ENCODE results near the gene CSMD2. TPM values are rescaled to one million over a fixed set of nuclear protein-coding genes. Genes with fewer than 3 reads are reported as not detected.

Gene CSMD2
- total and polyA plus RNA-seq, 2 donors from 2014 or later, result 0.47 TPM; not detected in 1

DNA sequence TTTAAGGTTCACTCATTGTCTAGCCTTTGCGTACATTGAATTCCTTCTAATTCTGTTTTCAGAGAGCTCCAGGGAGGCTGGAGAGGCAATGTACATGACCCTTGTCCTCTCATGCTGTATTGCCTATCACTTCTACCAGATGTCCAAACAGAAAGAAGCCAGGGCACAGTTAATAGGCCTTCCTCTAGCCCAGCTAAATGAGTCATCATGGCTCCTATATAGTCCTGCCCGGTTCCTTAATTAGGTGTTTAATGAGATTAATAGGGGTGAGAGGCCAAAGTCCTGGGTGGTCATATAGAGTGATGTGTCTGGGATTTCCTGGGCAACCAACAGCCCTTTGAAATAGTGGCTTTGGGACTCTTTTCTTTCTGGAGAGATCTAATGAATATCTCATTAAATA lies 616.3 kb downstream of the CSMD2 start:
- peaks cover 0 to 19% (median 0%) of the 10 kb centered on the region in 3 donors for H3K9me3 ChIP-seq (ENCODE audit: control insufficient read depth in 2 of 3, insufficient read depth in 1 of 3, low read length in 3 of 3)
- H3K36me3 ChIP-seq (ENCODE audit: control insufficient read depth in 2 of 3, insufficient read depth in 3 of 3, low read length in 3 of 3), result no peaks in the 10 kb centered on the region
- no peak overlapping the region for H3K4me3 ChIP-seq (ENCODE audit: low read length in 3 of 3)
- DNase-seq (no peak), FAIRE-seq (no peak)
- H3K9ac ChIP-seq (ENCODE audit: low read length in 3 of 3), result no peak overlapping the region
- no peak overlapping the region for H3K27ac ChIP-seq (ENCODE audit: low read depth in 2 of 2, low read length in 2 of 2)
- no peaks in the 10 kb centered on the region for H3K4me1 ChIP-seq (ENCODE audit: control insufficient read depth in 2 of 3, insufficient read depth in 2 of 3, low read depth in 1 of 3, low read length in 3 of 3)
- TF ChIP-seq, protein P1, sequence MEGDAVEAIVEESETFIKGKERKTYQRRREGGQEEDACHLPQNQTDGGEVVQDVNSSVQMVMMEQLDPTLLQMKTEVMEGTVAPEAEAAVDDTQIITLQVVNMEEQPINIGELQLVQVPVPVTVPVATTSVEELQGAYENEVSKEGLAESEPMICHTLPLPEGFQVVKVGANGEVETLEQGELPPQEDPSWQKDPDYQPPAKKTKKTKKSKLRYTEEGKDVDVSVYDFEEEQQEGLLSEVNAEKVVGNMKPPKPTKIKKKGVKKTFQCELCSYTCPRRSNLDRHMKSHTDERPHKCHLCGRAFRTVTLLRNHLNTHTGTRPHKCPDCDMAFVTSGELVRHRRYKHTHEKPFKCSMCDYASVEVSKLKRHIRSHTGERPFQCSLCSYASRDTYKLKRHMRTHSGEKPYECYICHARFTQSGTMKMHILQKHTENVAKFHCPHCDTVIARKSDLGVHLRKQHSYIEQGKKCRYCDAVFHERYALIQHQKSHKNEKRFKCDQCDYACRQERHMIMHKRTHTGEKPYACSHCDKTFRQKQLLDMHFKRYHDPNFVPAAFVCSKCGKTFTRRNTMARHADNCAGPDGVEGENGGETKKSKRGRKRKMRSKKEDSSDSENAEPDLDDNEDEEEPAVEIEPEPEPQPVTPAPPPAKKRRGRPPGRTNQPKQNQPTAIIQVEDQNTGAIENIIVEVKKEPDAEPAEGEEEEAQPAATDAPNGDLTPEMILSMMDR (IDR thresholded peaks at IDR 0.05; ENCODE audit: borderline replicate concordance, extremely low read depth, insufficient read depth), result no peak
- no peaks in the 10 kb centered on the region for H3K27me3 ChIP-seq (ENCODE audit: control insufficient read depth, insufficient read depth, low read length)
- intact Hi-C loops (cut with DNase I), result no loop called here

DNA sequence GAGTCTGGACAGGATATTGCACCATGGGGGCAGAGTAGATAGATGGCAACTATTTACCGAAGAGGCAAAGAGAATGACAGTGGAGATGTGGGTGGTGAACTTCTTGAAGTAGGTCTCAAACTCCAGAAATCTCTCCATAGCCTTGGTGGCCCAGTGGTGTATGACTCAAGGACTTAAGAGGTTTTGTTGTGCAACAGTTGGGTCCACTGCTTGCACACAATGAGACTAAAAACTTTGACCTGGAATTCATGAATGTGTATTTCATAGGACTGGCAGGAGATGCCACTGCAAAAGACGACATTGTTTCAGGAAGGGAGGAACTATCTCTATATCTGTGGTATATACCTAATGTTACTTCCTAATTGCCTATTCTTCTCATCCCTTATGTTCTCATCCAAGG lies 616.7 kb downstream of the CSMD2 start:
- no peak overlapping the region for H3K4me3 ChIP-seq (ENCODE audit: low read length in 3 of 3)
- H3K36me3 ChIP-seq (ENCODE audit: control insufficient read depth in 2 of 3, insufficient read depth in 3 of 3, low read length in 3 of 3), result no peaks in the 10 kb centered on the region
- no peak overlapping the region for H3K9ac ChIP-seq (ENCODE audit: low read length in 3 of 3)
- FAIRE-seq (no peak), DNase-seq (no peak)
- peaks cover 0 to 19% (median 0%) of the 10 kb centered on the region in 3 donors for H3K9me3 ChIP-seq (ENCODE audit: control insufficient read depth in 2 of 3, insufficient read depth in 1 of 3, low read length in 3 of 3)
- H3K27me3 ChIP-seq (ENCODE audit: control insufficient read depth, insufficient read depth, low read length), result no peaks in the 10 kb centered on the region
- no peaks in the 10 kb centered on the region for H3K4me1 ChIP-seq (ENCODE audit: control insufficient read depth in 2 of 3, insufficient read depth in 2 of 3, low read depth in 1 of 3, low read length in 3 of 3)
- intact Hi-C loops (cut with DNase I), result no loop called here
- TF ChIP-seq, protein P1 (IDR thresholded peaks at IDR 0.05; ENCODE audit: borderline replicate concordance, extremely low read depth, insufficient read depth), result no peak
- H3K27ac ChIP-seq (ENCODE audit: low read depth in 2 of 2, low read length in 2 of 2), result no peak overlapping the region

GRCh38 chr1:33547576-33547975 lies 617.5 kb downstream of the CSMD2 start:
- Histone ChIP-seq H3K27ac (ENCODE audit: low read depth in 2 of 2, low read length in 2 of 2) (no peak overlapping the region), H3K4me1 (ENCODE audit: control insufficient read depth in 2 of 3, insufficient read depth in 2 of 3, low read depth in 1 of 3, low read length in 3 of 3) (no peaks in the 10 kb centered on the region), H3K36me3 (ENCODE audit: control insufficient read depth in 2 of 3, insufficient read depth in 3 of 3, low read length in 3 of 3) (no peaks in the 10 kb centered on the region), H3K4me3 (ENCODE audit: low read length in 3 of 3) (no peak overlapping the region), H3K9ac (ENCODE audit: low read length in 3 of 3) (no peak overlapping the region), H3K9me3 (ENCODE audit: control insufficient read depth in 2 of 3, insufficient read depth in 1 of 3, low read length in 3 of 3) (peaks cover 0 to 19% (median 0%) of the 10 kb centered on the region in 3 donors), H3K27me3 (ENCODE audit: control insufficient read depth, insufficient read depth, low read length) (no peaks in the 10 kb centered on the region)
- intact Hi-C loops (cut with DNase I), result no loop called here
- DNase-seq (no peak), FAIRE-seq (no peak)
- TF ChIP-seq, protein P1 (IDR thresholded peaks at IDR 0.05; ENCODE audit: borderline replicate concordance, extremely low read depth, insufficient read depth), result no peak

DNA sequence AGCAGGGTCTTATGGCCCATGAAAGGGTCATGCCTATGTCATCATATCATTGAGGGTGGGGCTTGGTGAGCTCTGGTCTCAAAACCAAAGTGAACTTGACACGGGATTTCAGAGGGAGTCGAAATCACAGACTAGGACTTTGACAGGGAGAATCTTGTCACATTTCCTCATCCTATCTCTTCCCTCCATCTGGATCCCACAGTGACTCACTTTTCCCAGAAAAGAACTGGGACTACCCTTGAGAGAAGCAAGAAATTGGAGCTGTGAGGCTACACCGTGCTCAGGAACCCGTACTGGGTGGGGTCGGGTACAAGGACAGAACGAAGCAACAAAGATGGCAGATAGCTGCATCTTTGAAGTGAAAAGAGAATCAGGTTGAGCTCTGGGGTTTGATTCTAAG lies 623.1 kb downstream of the CSMD2 start:
- intact Hi-C loops (cut with DNase I), result no loop called here
- TF ChIP-seq, protein P1 (IDR thresholded peaks at IDR 0.05; ENCODE audit: borderline replicate concordance, extremely low read depth, insufficient read depth), result no peak
- no peak for FAIRE-seq

More for the DNA sequence above, 623.1 kb downstream of the CSMD2 start:
- H3K9ac ChIP-seq (ENCODE audit: low read length in 3 of 3), result no peak overlapping the region
- H3K27ac ChIP-seq (ENCODE audit: low read depth in 2 of 2, low read length in 2 of 2), result no peak overlapping the region
- no peaks in the 10 kb centered on the region for H3K27me3 ChIP-seq (ENCODE audit: control insufficient read depth, insufficient read depth, low read length)
- no peak for DNase-seq
- no peak overlapping the region for H3K4me3 ChIP-seq (ENCODE audit: low read length in 3 of 3)
- H3K36me3 ChIP-seq (ENCODE audit: control insufficient read depth in 2 of 3, insufficient read depth in 3 of 3, low read length in 3 of 3), result no peaks in the 10 kb centered on the region
- no peaks in the 10 kb centered on the region for H3K9me3 ChIP-seq (ENCODE audit: control insufficient read depth in 2 of 3, insufficient read depth in 1 of 3, low read length in 3 of 3)
- no peaks in the 10 kb centered on the region for H3K4me1 ChIP-seq (ENCODE audit: control insufficient read depth in 2 of 3, insufficient read depth in 2 of 3, low read depth in 1 of 3, low read length in 3 of 3)

Data from kidney (tissue), 14 donors.